Endothelial cell of umbilical vein (primary cell): ENCODE measurements around the gene RWDD1. TPM values are rescaled to one million over a fixed set of nuclear protein-coding genes. Genes with fewer than 3 reads are reported as not detected.

ENCODE experiments used
- BruUV-seq: library from RNA; stranded (reverse); fragments of 400-500 nt; replicated peaks from 2 replicates; lab custom pipeline; 2021; lab: Mats Ljungman, UMichigan
- CTCF ChIA-PET: fragments of 300-600, 350-600 bp; sonication (Branson Sonifier 250); formaldehyde crosslinking; loops from one replicate; lab custom pipeline; 2021; ENCODE audit warnings: antibody characterized with exemption, inconsistent platforms; lab: Charles Lee
- POLR2A ChIA-PET: fragments of 300-600, 350-600 bp; sonication (Branson Sonifier 250); formaldehyde crosslinking; loops from one replicate; lab custom pipeline; 2021; ENCODE audit warnings: antibody characterized with exemption, inconsistent platforms; lab: Charles Lee
- DNase-seq: peaks from one replicate; pipeline ENCODE4 v3.0.0-alpha.2; 2011; ENCODE audit warnings: low read depth, low spot score
- FAIRE-seq: peaks from 2 replicates; lab custom pipeline; 2011; peaks lifted over from hg19 to GRCh38; lab: Jason Lieb, UNC
- H2AFZ ChIP-seq: 2 replicates; pipeline ENCODE4 v1.6.0; 2012; ENCODE audit warnings: low read depth, low read length, control low read depth, inconsistent platforms
- H3K27ac ChIP-seq: 2 replicates; pipeline ENCODE4 v1.5.1; 2011; ENCODE audit warnings: low read depth, mild to moderate bottlenecking, control low read depth, low read length, moderate library complexity; ENCODE audit not compliant: insufficient read depth
- H3K27me3 ChIP-seq, 2 experiments: 2 replicates each; pipeline versions ENCODE4 v1.6.0 to v1.6.1; 2011; ENCODE audit warnings: low read length in 2 of 2, mixed read lengths in 1 of 2; ENCODE audit not compliant: control insufficient read depth in 2 of 2, insufficient read depth in 2 of 2
- H3K36me3 ChIP-seq, 2 experiments: 2 replicates in 1 of 2; 3 replicates in 1 of 2; pipeline ENCODE4 v1.5.1; 2011; ENCODE audit warnings: low read length in 2 of 2, mild to moderate bottlenecking in 1 of 2, moderate library complexity in 1 of 2; ENCODE audit not compliant: control insufficient read depth in 2 of 2, insufficient read depth in 2 of 2; ENCODE audit errors: extremely low read depth in 1 of 2
- H3K4me1 ChIP-seq: 3 replicates; pipeline ENCODE4 v1.5.1; 2011; ENCODE audit warnings: mild to moderate bottlenecking, low read length; ENCODE audit not compliant: control insufficient read depth, insufficient read depth; ENCODE audit errors: extremely low read depth
- H3K4me2 ChIP-seq: 2 replicates; pipeline ENCODE4 v1.6.1; 2011; ENCODE audit warnings: low read length, control low read depth, mixed read lengths; ENCODE audit not compliant: insufficient read depth
- H3K4me3 ChIP-seq, 3 experiments: fragments of 200-600 bp in 1 of 3; sonication (generic), shearing (Covaris generic) in 1 of 3; replicated peaks in 1 of 3; 2 replicates each; pipeline ENCODE4 v1.5.1; 2011 to 2016; ENCODE audit warnings: control low read depth in 3 of 3, low read length in 3 of 3, mild to moderate bottlenecking in 2 of 3, inconsistent platforms in 1 of 3, low read depth in 1 of 3, moderate library complexity in 1 of 3; ENCODE audit not compliant: insufficient read depth in 1 of 3
- H3K79me2 ChIP-seq: 2 replicates; pipeline ENCODE4 v1.6.0; 2012; ENCODE audit warnings: low read length, inconsistent platforms; ENCODE audit not compliant: control insufficient read depth, insufficient read depth
- H3K9ac ChIP-seq: replicated peaks from 2 replicates; pipeline ENCODE3; 2011; ENCODE audit warnings: low read length, control low read depth; ENCODE audit not compliant: insufficient read depth; ENCODE audit errors: extremely low read depth
- H3K9me1 ChIP-seq: replicated peaks from 3 replicates; pipeline ENCODE4 v1.6.0; 2011; ENCODE audit warnings: mild to moderate bottlenecking, low read length; ENCODE audit not compliant: control insufficient read depth, insufficient read depth; ENCODE audit errors: extremely low read depth
- H3K9me3 ChIP-seq: replicated peaks from 2 replicates; pipeline ENCODE4 v1.5.1; 2012; ENCODE audit warnings: low read length, inconsistent platforms; ENCODE audit not compliant: control insufficient read depth, insufficient read depth
- H4K20me1 ChIP-seq: replicated peaks from 2 replicates; pipeline ENCODE3; 2011; ENCODE audit warnings: mild to moderate bottlenecking, low read length; ENCODE audit not compliant: control insufficient read depth, insufficient read depth; ENCODE audit errors: extremely low read depth
- CTCF ChIP-seq, 2 donors: IDR thresholded peaks; 1 replicate in 1 of 2; 2 replicates in 1 of 2; pipeline ENCODE4 v1.5.1; 2011; ENCODE audit warnings: low read length in 2 of 2, mild to moderate bottlenecking in 2 of 2, moderate library complexity in 2 of 2, control low read depth in 1 of 2, inconsistent platforms in 1 of 2, low read depth in 1 of 2; ENCODE audit not compliant: insufficient read depth in 1 of 2; ENCODE audit errors: extremely low read depth in 1 of 2
- FOS ChIP-seq: IDR thresholded peaks from 2 replicates; pipeline ENCODE4 v1.6.1; 2011; ENCODE audit warnings: mild to moderate bottlenecking, low read length, moderate library complexity, borderline replicate concordance; ENCODE audit not compliant: insufficient read depth
- GATA2 ChIP-seq: IDR thresholded peaks from 2 replicates; pipeline ENCODE4 v1.7.0; 2011; ENCODE audit warnings: low read depth, mild to moderate bottlenecking, moderate library complexity, mixed read lengths, low read length; ENCODE audit not compliant: insufficient read length, insufficient read depth
- JUN ChIP-seq: IDR thresholded peaks from 2 replicates; pipeline ENCODE4 v1.6.1; 2011; ENCODE audit warnings: borderline replicate concordance, low read depth; ENCODE audit not compliant: insufficient read length, insufficient read depth
- POLR2A ChIP-seq: IDR thresholded peaks from 2 replicates; pipeline ENCODE4 v1.6.1; 2012; ENCODE audit warnings: low read depth, mild to moderate bottlenecking, control low read depth, low read length
- POLR2AphosphoS5 ChIP-seq: IDR thresholded peaks from 2 replicates; pipeline ENCODE4 v1.6.1; 2012; ENCODE audit warnings: low read depth, mild to moderate bottlenecking, control low read depth, low read length, moderate library complexity; ENCODE audit not compliant: insufficient read depth
- dilution Hi-C: fragments of 300-500 bp; cut with MboI; formaldehyde crosslinking; loops from one replicate; pipeline ENCODE4 v1.15.0; 2019; ENCODE audit warnings: low sequenced_read_pairs; ENCODE audit not compliant: extremely low pct_ligation_motif_present
- intact Hi-C: fragments of 100-400 bp; cut with micrococcal nuclease; formaldehyde crosslinking; loops from one replicate; pipeline ENCODE4 v1.10.0; 2022
- polyA plus RNA-seq, 4 experiments: library from polyadenylated mRNA; depleted of rRNA in 3 of 4; stranded (reverse) in 3 of 4; unstranded in 1 of 4; fragments of >200 nt; gene quantifications; 2 replicates each; pipeline versions ENCODE4 v1.2.1 to v1.2.3, GENCODE V29; 2011 to 2012; ENCODE audit warnings: missing spikeins in 1 of 4
- total RNA-seq: library from RNA; stranded (reverse); gene quantifications from 2 replicates; pipeline ENCODE4 v1.2.3, GENCODE V29; 2021
- TF ChIP-seq, protein P1 (sequence below): IDR thresholded peaks from 2 replicates; pipeline ENCODE4 v1.6.1; 2011; ENCODE audit not compliant: insufficient read depth, insufficient read length

Gene RWDD1
- total and polyA plus RNA-seq, 2 donors (not counting 3 experiments of a cell fraction or from before 2014, with no cell fraction given) = 18.7 to 37.9 TPM

DNA sequence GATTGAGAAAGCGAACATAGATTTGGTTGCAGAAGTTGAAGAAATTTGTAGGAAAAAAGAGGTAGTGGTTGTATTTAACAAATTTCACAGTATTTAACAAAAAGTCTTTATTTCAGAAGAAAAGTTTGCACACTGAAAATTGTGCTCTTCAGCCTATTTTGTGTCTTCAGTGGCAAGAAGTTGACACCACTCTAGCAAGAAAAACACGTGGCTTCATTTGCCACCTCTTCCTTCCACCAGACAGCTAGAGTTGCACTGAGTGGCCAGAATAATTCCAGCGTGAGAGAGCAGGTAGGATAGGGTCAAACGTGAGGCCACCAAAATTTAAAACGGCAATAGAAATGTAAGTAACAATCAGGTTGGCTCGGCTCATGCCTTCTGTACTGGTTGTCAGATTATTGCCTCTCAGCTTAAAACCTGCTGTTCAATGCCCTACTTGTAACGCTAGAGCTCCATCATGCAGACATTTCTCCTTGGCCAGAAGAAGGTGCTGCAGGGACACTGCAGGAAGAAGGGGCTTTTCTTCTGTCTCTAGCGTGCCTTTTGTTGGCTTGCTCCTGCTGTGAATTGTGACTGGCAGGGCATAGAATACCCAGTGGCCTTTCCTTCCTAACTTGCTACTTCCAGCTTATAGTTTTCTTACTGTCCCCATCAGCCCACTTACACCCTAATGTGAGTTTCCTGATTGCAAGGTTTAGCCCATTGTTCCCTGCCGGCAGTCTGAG is 37.9 kb upstream of the RWDD1 start:
- Histone ChIP-seq H3K4me3 (no peak overlapping the region), H3K4me2 (no peak overlapping the region), H3K4me1 (peaks cover 9% of the 10 kb centered on the region), H3K27me3 (peaks cover 0 to 2% of the 10 kb centered on the region in 2 experiments), H2AFZ (peak overlapping the region; percentile 34), H3K27ac (no peak overlapping the region), H3K9me3 (no peaks in the 10 kb centered on the region), H3K36me3 (no peaks in the 10 kb centered on the region), H3K9me1 (no peaks in the 10 kb centered on the region), H3K79me2 (no peaks in the 10 kb centered on the region), H4K20me1 (no peaks in the 10 kb centered on the region), H3K9ac (no peak overlapping the region)
- intact Hi-C loops = loop anchor here (2.0 kb wide), 2 partner anchors 89 to 163 kb away; partner anchors contain the start of gene DSE
- TF ChIP-seq JUN (no peak), POLR2A (no peak), GATA2 (no peak), FOS (no peak), POLR2AphosphoS5 (no peak), CTCF (IDR thresholded peaks at IDR 0.05; ENCODE audit: extremely low read depth in 1 of 2, insufficient read depth in 1 of 2, low read depth in 1 of 2, low read length in 2 of 2) (no peak)
- TF ChIP-seq, protein P1, sequence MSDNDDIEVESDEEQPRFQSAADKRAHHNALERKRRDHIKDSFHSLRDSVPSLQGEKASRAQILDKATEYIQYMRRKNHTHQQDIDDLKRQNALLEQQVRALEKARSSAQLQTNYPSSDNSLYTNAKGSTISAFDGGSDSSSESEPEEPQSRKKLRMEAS = no peak
- ChIA-PET POLR2A (no interaction called here), CTCF (interaction anchor here (0.6 to 4.5 kb wide), 17 partner anchors 9 to 416 kb away, joined by 3 to 103 read pairs (median 4); partner anchors contain the start of genes CALHM5 and TRAPPC3L)
- dilution Hi-C loops = no loop called here
- BruUV-seq = no TSS peak
- FAIRE-seq (no peak), DNase-seq (no peak)
